Measurements from ENCODE around the gene FAM120B. TPM values are rescaled to one million over a fixed set of nuclear protein-coding genes. Genes with fewer than 3 reads are reported as not detected.

FAM120B gene
- total and polyA plus RNA-seq, 3 experiments from 2014 or later, result 19.1 to 29.8 (median 20.9) TPM

GRCh38 chr6:170362121-170362520 is 55.6 kb downstream of the FAM120B start:
- Histone ChIP-seq H3K36me3 (ENCODE audit: insufficient read depth, low read length) (peaks cover 17% of the 10 kb centered on the region), H3K9me3 (ENCODE audit: low read length) (no peaks in the 10 kb centered on the region), H3K4me1 (ENCODE audit: insufficient read depth, low read length) (no peaks in the 10 kb centered on the region), H3K4me3 (ENCODE audit: low read length) (no peak overlapping the region), H3K27me3 (ENCODE audit: insufficient read depth, low read length, poor library complexity, severe bottlenecking) (no peaks in the 10 kb centered on the region), H3K27ac (ENCODE audit: low read depth, low read length) (no peak overlapping the region)
- DNase-seq, result no peak
- Mint-ChIP-seq H3K9me3 (no peaks in the 10 kb centered on the region), H3K36me3 (peaks cover 4 to 91% (median 25%) of the 10 kb centered on the region in 3 donors), H3K27me3 (peaks cover 0 to 1% of the 10 kb centered on the region in 2 donors), H3K4me3 (no peak overlapping the region), H3K4me1 (peaks cover 2 to 14% (median 8%) of the 10 kb centered on the region in 3 donors), H3K27ac (peak overlapping the region in 1 of 8 donors; percentile 41)
- ChIA-PET POLR2A (no interaction called here), CTCF (no interaction called here)

GRCh38 chr6:170363255-170363654 is 56.7 kb downstream of the FAM120B start:
- DNase-seq, result no peak
- H3K27me3 ChIP-seq (ENCODE audit: insufficient read depth, low read length, poor library complexity, severe bottlenecking), result no peaks in the 10 kb centered on the region
- Mint-ChIP-seq H3K4me1 (peaks cover 0 to 8% (median 6%) of the 10 kb centered on the region in 3 donors), H3K4me3 (no peak overlapping the region), H3K9me3 (no peaks in the 10 kb centered on the region), H3K27ac (peak overlapping the region in 3 of 8 donors; percentile 31 to 37 (median 36)), H3K36me3 (peaks cover 0 to 90% (median 17%) of the 10 kb centered on the region in 3 donors), H3K27me3 (peaks cover 0 to 1% of the 10 kb centered on the region in 2 donors)
- no peaks in the 10 kb centered on the region for H3K4me1 ChIP-seq (ENCODE audit: insufficient read depth, low read length)
- H3K4me3 ChIP-seq (ENCODE audit: low read length), result no peak overlapping the region
- CTCF ChIA-PET, result no interaction called here
- POLR2A ChIA-PET, result no interaction called here
- H3K9me3 ChIP-seq (ENCODE audit: low read length), result no peaks in the 10 kb centered on the region
- H3K36me3 ChIP-seq (ENCODE audit: insufficient read depth, low read length), result peaks cover 21% of the 10 kb centered on the region
- H3K27ac ChIP-seq (ENCODE audit: low read depth, low read length), result no peak overlapping the region

DNA sequence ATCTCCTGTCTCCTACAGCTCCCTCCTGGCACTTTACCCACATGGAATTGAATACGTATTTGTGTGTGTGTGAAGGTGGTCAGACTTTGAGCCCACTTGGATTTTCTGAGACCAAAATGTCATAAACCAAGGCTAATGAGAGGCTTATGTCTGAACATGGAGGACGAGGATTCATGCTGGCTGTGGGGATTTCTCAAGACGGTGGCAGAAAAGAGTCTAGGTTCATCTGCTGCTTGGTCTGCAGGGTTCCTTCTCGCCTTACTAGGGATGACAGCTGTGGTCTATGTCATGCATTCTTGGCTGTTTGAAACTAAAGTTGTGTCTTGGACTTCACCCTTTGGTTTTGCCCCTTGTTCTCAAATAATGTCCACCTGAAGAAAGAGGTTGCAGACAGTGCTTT is 58.6 kb downstream of the FAM120B start:
- peaks cover 14% of the 10 kb centered on the region for H3K36me3 ChIP-seq (ENCODE audit: insufficient read depth, low read length)
- Mint-ChIP-seq H3K36me3 (peaks cover 0 to 89% (median 17%) of the 10 kb centered on the region in 3 donors), H3K27ac (no peak overlapping the region), H3K27me3 (peaks cover 0 to 1% of the 10 kb centered on the region in 2 donors), H3K9me3 (no peaks in the 10 kb centered on the region), H3K4me3 (no peak overlapping the region), H3K4me1 (peaks cover 3 to 11% (median 8%) of the 10 kb centered on the region in 3 donors)
- ChIA-PET CTCF (no interaction called here), POLR2A (no interaction called here)
- no peaks in the 10 kb centered on the region for H3K27me3 ChIP-seq (ENCODE audit: insufficient read depth, low read length, poor library complexity, severe bottlenecking)
- no peak for DNase-seq
- no peaks in the 10 kb centered on the region for H3K4me1 ChIP-seq (ENCODE audit: insufficient read depth, low read length)
- H3K27ac ChIP-seq (ENCODE audit: low read depth, low read length), result no peak overlapping the region
- no peak overlapping the region for H3K4me3 ChIP-seq (ENCODE audit: low read length)
- H3K9me3 ChIP-seq (ENCODE audit: low read length), result no peaks in the 10 kb centered on the region

GRCh38 chr6:170365593-170365992 is 59.0 kb downstream of the FAM120B start:
- CTCF ChIA-PET, result interaction anchor here (0.9 kb wide), 1 partner anchor 534 kb away, joined by 3 read pairs; no protein-coding TSS in a partner anchor

GRCh38 chr6:170366248-170366960 is 59.8 kb downstream of the FAM120B start:
- no peak overlapping the region for H3K4me3 ChIP-seq (ENCODE audit: low read length)
- H3K36me3 ChIP-seq (ENCODE audit: insufficient read depth, low read length), result peaks cover 14% of the 10 kb centered on the region
- H3K27ac ChIP-seq (ENCODE audit: low read depth, low read length), result no peak overlapping the region
- ChIA-PET CTCF (interaction anchor here (0.9 to 1.4 kb wide), 2 partner anchors 11 to 535 kb away, joined by 3 read pairs; no protein-coding TSS in a partner anchor), POLR2A (no interaction called here)
- Mint-ChIP-seq H3K9me3 (no peaks in the 10 kb centered on the region), H3K27ac (peak overlapping the region in 3 of 8 donors; percentile 51 to 92 (median 68)), H3K36me3 (peaks cover 0 to 89% (median 19%) of the 10 kb centered on the region in 3 donors), H3K4me1 (peaks cover 7 to 19% (median 10%) of the 10 kb centered on the region in 3 donors), H3K27me3 (peaks cover 0 to 1% of the 10 kb centered on the region in 2 donors), H3K4me3 (peak overlapping the region in 1 of 7 donors; percentile 52)
- no peaks in the 10 kb centered on the region for H3K4me1 ChIP-seq (ENCODE audit: insufficient read depth, low read length)
- DNase-seq, result no peak
- H3K27me3 ChIP-seq (ENCODE audit: insufficient read depth, low read length, poor library complexity, severe bottlenecking), result no peaks in the 10 kb centered on the region
- no peaks in the 10 kb centered on the region for H3K9me3 ChIP-seq (ENCODE audit: low read length)

More at GRCh38 chr6:170365593-170365992, 59.0 kb downstream of the FAM120B start:
- Mint-ChIP-seq H3K4me1 (peaks cover 3 to 13% (median 8%) of the 10 kb centered on the region in 3 donors), H3K4me3 (no peak overlapping the region), H3K27me3 (peaks cover 0 to 1% of the 10 kb centered on the region in 2 donors), H3K9me3 (no peaks in the 10 kb centered on the region), H3K36me3 (peaks cover 0 to 88% (median 15%) of the 10 kb centered on the region in 3 donors), H3K27ac (peak overlapping the region in 1 of 8 donors; percentile 68)
- no peaks in the 10 kb centered on the region for H3K4me1 ChIP-seq (ENCODE audit: insufficient read depth, low read length)
- no peak for DNase-seq
- no peaks in the 10 kb centered on the region for H3K9me3 ChIP-seq (ENCODE audit: low read length)
- no peak overlapping the region for H3K4me3 ChIP-seq (ENCODE audit: low read length)
- H3K27ac ChIP-seq (ENCODE audit: low read depth, low read length), result no peak overlapping the region
- no peaks in the 10 kb centered on the region for H3K27me3 ChIP-seq (ENCODE audit: insufficient read depth, low read length, poor library complexity, severe bottlenecking)
- H3K36me3 ChIP-seq (ENCODE audit: insufficient read depth, low read length), result peaks cover 14% of the 10 kb centered on the region
- POLR2A ChIA-PET, result no interaction called here

GRCh38 chr6:170367241-170367640 is 60.7 kb downstream of the FAM120B start:
- H3K4me3 Mint-ChIP-seq, result no peak overlapping the region
- H3K27ac Mint-ChIP-seq, result peak overlapping the region in 2 of 8 donors; percentile 36 to 63
- Histone ChIP-seq H3K4me1 (ENCODE audit: insufficient read depth, low read length) (no peaks in the 10 kb centered on the region), H3K36me3 (ENCODE audit: insufficient read depth, low read length) (peaks cover 14% of the 10 kb centered on the region), H3K9me3 (ENCODE audit: low read length) (no peaks in the 10 kb centered on the region), H3K27ac (ENCODE audit: low read depth, low read length) (no peak overlapping the region), H3K4me3 (ENCODE audit: low read length) (no peak overlapping the region), H3K27me3 (ENCODE audit: insufficient read depth, low read length, poor library complexity, severe bottlenecking) (no peaks in the 10 kb centered on the region)
- peaks cover 8 to 19% (median 9%) of the 10 kb centered on the region in 3 donors for H3K4me1 Mint-ChIP-seq
- H3K9me3 Mint-ChIP-seq, result no peaks in the 10 kb centered on the region
- peaks cover 0 to 1% of the 10 kb centered on the region in 2 donors for H3K27me3 Mint-ChIP-seq
- POLR2A ChIA-PET, result no interaction called here
- H3K36me3 Mint-ChIP-seq, result peaks cover 0 to 85% (median 19%) of the 10 kb centered on the region in 3 donors
- DNase-seq, result no peak
- CTCF ChIA-PET, result interaction anchor here (1.4 kb wide), 1 partner anchor 10 kb away, joined by 3 read pairs; no protein-coding TSS in a partner anchor

GRCh38 chr6:170368544-170368943 is 62.0 kb downstream of the FAM120B start:
- no peak overlapping the region for H3K27ac ChIP-seq (ENCODE audit: low read depth, low read length)
- peaks cover 0 to 84% (median 21%) of the 10 kb centered on the region in 3 donors for H3K36me3 Mint-ChIP-seq
- no peaks in the 10 kb centered on the region for H3K9me3 ChIP-seq (ENCODE audit: low read length)
- no peak overlapping the region for H3K4me3 Mint-ChIP-seq
- peaks cover 0 to 1% of the 10 kb centered on the region in 2 donors for H3K27me3 Mint-ChIP-seq
- ChIA-PET POLR2A (no interaction called here), CTCF (no interaction called here)
- no peaks in the 10 kb centered on the region for H3K27me3 ChIP-seq (ENCODE audit: insufficient read depth, low read length, poor library complexity, severe bottlenecking)
- peaks cover 14% of the 10 kb centered on the region for H3K36me3 ChIP-seq (ENCODE audit: insufficient read depth, low read length)
- H3K27ac Mint-ChIP-seq, result no peak overlapping the region
- H3K9me3 Mint-ChIP-seq, result no peaks in the 10 kb centered on the region
- no peaks in the 10 kb centered on the region for H3K4me1 ChIP-seq (ENCODE audit: insufficient read depth, low read length)
- H3K4me1 Mint-ChIP-seq, result peaks cover 8 to 19% (median 9%) of the 10 kb centered on the region in 3 donors
- no peak overlapping the region for H3K4me3 ChIP-seq (ENCODE audit: low read length)
- no peak for DNase-seq

GRCh38 chr6:170369403-170369802 is 62.8 kb downstream of the FAM120B start:
- Mint-ChIP-seq H3K27me3 (peaks cover 0 to 1% of the 10 kb centered on the region in 2 donors), H3K4me3 (no peak overlapping the region), H3K9me3 (no peaks in the 10 kb centered on the region), H3K27ac (peak overlapping the region in 2 of 8 donors; percentile 17 to 63), H3K4me1 (peaks cover 9 to 22% (median 10%) of the 10 kb centered on the region in 3 donors), H3K36me3 (peaks cover 0 to 83% (median 22%) of the 10 kb centered on the region in 3 donors)
- H3K27ac ChIP-seq (ENCODE audit: low read depth, low read length), result no peak overlapping the region
- no peak overlapping the region for H3K4me3 ChIP-seq (ENCODE audit: low read length)
- no peaks in the 10 kb centered on the region for H3K4me1 ChIP-seq (ENCODE audit: insufficient read depth, low read length)
- H3K27me3 ChIP-seq (ENCODE audit: insufficient read depth, low read length, poor library complexity, severe bottlenecking), result no peaks in the 10 kb centered on the region
- ChIA-PET POLR2A (no interaction called here), CTCF (no interaction called here)
- no peak for DNase-seq
- no peaks in the 10 kb centered on the region for H3K9me3 ChIP-seq (ENCODE audit: low read length)
- H3K36me3 ChIP-seq (ENCODE audit: insufficient read depth, low read length), result peaks cover 14% of the 10 kb centered on the region
